Neural crest cell (in vitro differentiated cells): ENCODE results near the gene MLF2. TPM values are rescaled to one million over a fixed set of nuclear protein-coding genes. Genes with fewer than 3 reads are reported as not detected.

Experiments
- DNase-seq: peaks from one replicate; pipeline ENCODE4 v3.0.0; 2021; ENCODE audit warnings: low read depth, mixed read lengths, low spot score
- H3K27ac Mint-ChIP-seq: one replicate; pipeline ENCODE4 v1.8.0; 2021; ENCODE audit warnings: mild to moderate bottlenecking, mixed read lengths; ENCODE audit not compliant: unreplicated experiment
- H3K27me3 Mint-ChIP-seq: 2 replicates; pipeline ENCODE4 v1.8.0; 2021; ENCODE audit warnings: low read depth, mild to moderate bottlenecking, mixed read lengths
- H3K36me3 Mint-ChIP-seq: 2 replicates; pipeline ENCODE4 v1.8.0; 2021; ENCODE audit warnings: low read depth, mild to moderate bottlenecking, mixed read lengths
- H3K4me1 Mint-ChIP-seq: 2 replicates; pipeline ENCODE4 v1.8.0; 2021; ENCODE audit warnings: mixed read lengths
- H3K4me3 Mint-ChIP-seq: one replicate; pipeline ENCODE4 v1.8.0; 2021; ENCODE audit warnings: mild to moderate bottlenecking, mixed read lengths
- H3K9me3 Mint-ChIP-seq: 2 replicates; pipeline ENCODE4 v1.8.0; 2021; ENCODE audit warnings: mixed read lengths
- CTCF ChIP-seq: fragments of 200-600 bp; sonication (generic); conservative IDR thresholded peaks from 2 replicates; pipeline ENCODE4 v1.5.0; 2021; ENCODE audit warnings: antibody characterized with exemption, mild to moderate bottlenecking
- total RNA-seq: library from RNA; stranded (reverse); gene quantifications from 2 replicates; pipeline ENCODE4 v1.2.1, GENCODE V29; 2021

Gene MLF2
- total RNA-seq, 1 donor from 2014 or later, result 217 TPM

DNA sequence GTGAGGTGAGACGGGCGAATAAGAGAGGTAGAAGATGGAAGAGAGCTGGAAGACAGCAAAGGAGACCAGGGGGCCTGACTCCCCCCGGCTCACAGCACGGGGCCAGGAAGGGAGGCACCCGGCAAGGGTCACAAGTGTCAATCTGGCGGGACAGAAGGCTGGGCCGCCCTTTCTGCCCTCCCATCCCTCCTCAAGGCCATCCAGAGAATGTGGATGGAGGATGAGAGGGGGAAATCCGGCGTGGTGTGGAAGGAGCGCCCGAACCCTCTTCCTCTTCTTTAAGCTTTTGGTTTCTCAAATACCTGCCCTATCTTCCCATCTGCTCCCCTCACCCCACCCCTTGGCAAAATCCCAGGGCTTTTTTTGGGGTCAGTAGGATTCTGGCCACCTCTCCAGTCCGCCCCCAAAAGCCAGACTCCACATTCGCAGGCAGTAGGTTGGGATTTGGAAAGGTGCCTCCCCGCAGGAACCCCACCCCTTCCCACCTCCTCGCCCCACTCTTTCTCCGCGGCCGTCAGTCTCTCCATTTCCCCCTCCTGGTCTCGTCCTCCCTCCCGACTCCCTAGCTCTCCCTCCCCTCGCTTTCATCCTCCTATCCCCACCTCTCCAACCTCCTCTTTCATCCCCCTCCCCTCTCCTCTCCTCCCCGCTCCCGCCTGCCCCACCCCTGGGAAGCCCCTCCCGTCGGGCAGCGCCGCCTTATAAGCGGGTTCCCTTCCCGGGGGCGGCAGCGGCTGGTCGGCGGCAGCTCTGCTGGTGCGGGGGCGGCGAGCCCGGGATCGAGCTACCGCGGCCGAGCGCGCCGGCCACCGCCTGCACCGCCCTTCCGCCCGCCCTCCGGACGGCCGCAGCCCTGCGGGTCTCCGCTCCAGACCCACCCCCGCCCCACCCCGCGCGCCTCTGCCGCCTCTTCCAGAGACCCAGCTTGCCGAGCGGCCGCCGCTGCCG lies 13.0 kb upstream of the MLF2 start, which contains the start of gene PTMS:
PTMS (plus strand) TSS at position 730 of the 948 bp plus-strand sequence. CDS start 343 bp downstream, outside the sequence.
- TF ChIP-seq CTCF, result no peak
- Mint-ChIP-seq H3K4me3 (peak within 1 kb of the TSS; percentile 98), H3K27ac (peak within 1 kb of the TSS; percentile 98), H3K4me1 (peaks cover 68% of the 10 kb centered on the region), H3K36me3 (peaks cover 7% of the 10 kb centered on the region), H3K27me3 (peaks cover 6% of the 10 kb centered on the region), H3K9me3 (peaks cover 5% of the 10 kb centered on the region)
- DNase-seq, result peak; percentile 81

- peaks cover 5% of the 10 kb centered on the region for H3K9me3 Mint-ChIP-seq
- H3K36me3 Mint-ChIP-seq, result peaks cover 6% of the 10 kb centered on the region
- TF ChIP-seq CTCF, result no peak
- peak overlapping the region; percentile 81 for H3K4me3 Mint-ChIP-seq
- H3K27me3 Mint-ChIP-seq, result peaks cover 6% of the 10 kb centered on the region
- no peak overlapping the region for H3K27ac Mint-ChIP-seq
- peaks cover 63% of the 10 kb centered on the region for H3K4me1 Mint-ChIP-seq
- DNase-seq, result no peak
These were observed 12.2 kb upstream of the MLF2 start for GRCh38 chr12:6765048-6765633.

DNA sequence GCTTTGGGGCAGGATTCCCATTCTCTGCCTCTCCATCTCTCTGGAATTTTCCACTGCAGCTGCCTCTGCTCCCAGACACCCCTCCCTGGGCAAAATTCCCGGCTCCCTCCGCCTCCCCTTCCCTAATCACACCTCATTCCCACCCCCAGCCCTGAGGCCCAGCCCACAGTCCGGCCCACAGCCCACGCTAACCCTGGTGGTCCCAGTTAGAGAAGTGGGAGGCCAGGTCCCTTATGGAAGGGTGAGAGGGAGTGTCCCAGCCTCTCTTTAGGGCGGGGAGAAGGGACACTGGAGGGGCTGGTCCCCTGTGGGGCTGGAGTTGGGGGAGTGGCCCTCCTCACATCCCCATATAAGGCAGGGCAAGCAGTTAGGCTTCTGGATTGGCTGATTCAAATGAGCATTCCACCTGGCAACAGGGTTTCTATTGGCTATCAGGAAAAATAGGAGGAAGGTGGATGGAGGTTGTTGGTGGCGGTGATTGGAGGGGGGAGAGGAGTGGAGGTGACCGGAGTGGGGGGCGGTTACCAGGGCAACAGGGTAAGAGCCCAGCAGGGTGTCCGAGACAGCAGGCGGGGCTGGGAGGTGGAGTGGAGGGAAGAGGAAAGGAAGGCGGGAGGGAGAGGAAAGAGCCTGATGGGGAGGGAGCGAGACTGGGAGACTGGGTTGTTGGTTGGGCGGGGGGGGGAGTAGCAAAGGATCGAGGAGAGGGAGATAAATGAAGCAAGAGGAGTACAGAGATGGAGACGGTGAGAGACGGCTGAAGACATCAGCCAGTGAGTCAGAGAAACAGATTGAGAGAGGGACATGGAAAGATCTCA lies 11.3 kb upstream of the MLF2 start:
- no peak for TF ChIP-seq CTCF
- peaks cover 62% of the 10 kb centered on the region for H3K4me1 Mint-ChIP-seq
- H3K27me3 Mint-ChIP-seq, result peaks cover 6% of the 10 kb centered on the region
- DNase-seq, result peak; percentile 86
- H3K9me3 Mint-ChIP-seq, result peaks cover 5% of the 10 kb centered on the region
- H3K27ac Mint-ChIP-seq, result peak overlapping the region; percentile 96
- H3K4me3 Mint-ChIP-seq, result peak overlapping the region; percentile 88
- H3K36me3 Mint-ChIP-seq, result peaks cover 3% of the 10 kb centered on the region

DNA sequence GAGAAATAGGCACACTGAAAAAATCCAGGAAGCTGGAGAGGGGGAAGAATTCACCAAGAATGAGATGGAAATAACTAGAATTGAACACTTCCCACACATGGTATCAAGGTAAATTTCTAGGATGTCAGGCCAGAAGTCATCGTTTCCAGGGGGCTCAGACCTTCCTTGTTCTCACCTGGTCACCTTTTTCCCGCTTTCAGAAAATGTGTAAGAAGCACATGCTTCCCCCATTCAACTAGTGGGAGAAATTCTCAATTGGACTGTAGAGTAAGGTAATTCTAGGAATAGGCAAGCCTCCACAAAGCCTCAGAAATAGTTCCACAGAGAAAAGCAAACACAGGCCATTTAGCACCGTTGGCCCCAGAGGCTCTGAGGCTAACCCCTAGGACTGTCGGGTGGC lies 10.4 kb upstream of the MLF2 start:
- TF ChIP-seq CTCF, result no peak
- peaks cover 3% of the 10 kb centered on the region for H3K36me3 Mint-ChIP-seq
- H3K27ac Mint-ChIP-seq, result peak overlapping the region; percentile 96
- H3K4me1 Mint-ChIP-seq, result peaks cover 60% of the 10 kb centered on the region
- H3K4me3 Mint-ChIP-seq, result peak overlapping the region; percentile 88
- H3K9me3 Mint-ChIP-seq, result peaks cover 5% of the 10 kb centered on the region
- peaks cover 6% of the 10 kb centered on the region for H3K27me3 Mint-ChIP-seq
- no peak for DNase-seq

DNA sequence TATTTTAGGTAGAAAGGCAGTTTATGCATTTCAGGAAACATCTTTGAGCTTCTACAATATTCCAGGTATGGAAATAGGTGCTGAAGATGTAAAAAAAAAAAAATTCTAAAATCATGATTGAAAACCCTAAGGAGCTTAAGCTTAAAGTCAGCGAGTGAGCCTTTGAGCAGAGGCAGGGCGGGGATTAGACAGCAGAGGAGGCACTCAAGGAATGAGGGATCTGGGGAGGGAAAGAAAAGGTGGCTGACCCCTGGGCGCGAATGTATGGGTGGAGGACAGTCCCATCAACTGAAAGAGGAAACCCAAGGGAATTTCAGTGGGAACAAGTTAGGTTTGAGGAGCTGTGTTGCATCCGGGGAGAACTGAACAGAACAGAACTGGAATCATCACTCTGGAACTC lies 6.8 kb upstream of the MLF2 start:
- TF ChIP-seq CTCF, result no peak
- H3K9me3 Mint-ChIP-seq, result peaks cover 5% of the 10 kb centered on the region
- peaks cover 2% of the 10 kb centered on the region for H3K27me3 Mint-ChIP-seq
- peaks cover 49% of the 10 kb centered on the region for H3K4me1 Mint-ChIP-seq
- H3K4me3 Mint-ChIP-seq, result no peak overlapping the region
- no peak overlapping the region for H3K27ac Mint-ChIP-seq
- no peak for DNase-seq
- no peaks in the 10 kb centered on the region for H3K36me3 Mint-ChIP-seq
